ENCODE results near the gene BICC1.

BICC1 gene, protein sequence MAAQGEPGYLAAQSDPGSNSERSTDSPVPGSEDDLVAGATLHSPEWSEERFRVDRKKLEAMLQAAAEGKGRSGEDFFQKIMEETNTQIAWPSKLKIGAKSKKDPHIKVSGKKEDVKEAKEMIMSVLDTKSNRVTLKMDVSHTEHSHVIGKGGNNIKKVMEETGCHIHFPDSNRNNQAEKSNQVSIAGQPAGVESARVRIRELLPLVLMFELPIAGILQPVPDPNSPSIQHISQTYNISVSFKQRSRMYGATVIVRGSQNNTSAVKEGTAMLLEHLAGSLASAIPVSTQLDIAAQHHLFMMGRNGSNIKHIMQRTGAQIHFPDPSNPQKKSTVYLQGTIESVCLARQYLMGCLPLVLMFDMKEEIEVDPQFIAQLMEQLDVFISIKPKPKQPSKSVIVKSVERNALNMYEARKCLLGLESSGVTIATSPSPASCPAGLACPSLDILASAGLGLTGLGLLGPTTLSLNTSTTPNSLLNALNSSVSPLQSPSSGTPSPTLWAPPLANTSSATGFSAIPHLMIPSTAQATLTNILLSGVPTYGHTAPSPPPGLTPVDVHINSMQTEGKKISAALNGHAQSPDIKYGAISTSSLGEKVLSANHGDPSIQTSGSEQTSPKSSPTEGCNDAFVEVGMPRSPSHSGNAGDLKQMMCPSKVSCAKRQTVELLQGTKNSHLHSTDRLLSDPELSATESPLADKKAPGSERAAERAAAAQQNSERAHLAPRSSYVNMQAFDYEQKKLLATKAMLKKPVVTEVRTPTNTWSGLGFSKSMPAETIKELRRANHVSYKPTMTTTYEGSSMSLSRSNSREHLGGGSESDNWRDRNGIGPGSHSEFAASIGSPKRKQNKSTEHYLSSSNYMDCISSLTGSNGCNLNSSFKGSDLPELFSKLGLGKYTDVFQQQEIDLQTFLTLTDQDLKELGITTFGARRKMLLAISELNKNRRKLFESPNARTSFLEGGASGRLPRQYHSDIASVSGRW

DNA sequence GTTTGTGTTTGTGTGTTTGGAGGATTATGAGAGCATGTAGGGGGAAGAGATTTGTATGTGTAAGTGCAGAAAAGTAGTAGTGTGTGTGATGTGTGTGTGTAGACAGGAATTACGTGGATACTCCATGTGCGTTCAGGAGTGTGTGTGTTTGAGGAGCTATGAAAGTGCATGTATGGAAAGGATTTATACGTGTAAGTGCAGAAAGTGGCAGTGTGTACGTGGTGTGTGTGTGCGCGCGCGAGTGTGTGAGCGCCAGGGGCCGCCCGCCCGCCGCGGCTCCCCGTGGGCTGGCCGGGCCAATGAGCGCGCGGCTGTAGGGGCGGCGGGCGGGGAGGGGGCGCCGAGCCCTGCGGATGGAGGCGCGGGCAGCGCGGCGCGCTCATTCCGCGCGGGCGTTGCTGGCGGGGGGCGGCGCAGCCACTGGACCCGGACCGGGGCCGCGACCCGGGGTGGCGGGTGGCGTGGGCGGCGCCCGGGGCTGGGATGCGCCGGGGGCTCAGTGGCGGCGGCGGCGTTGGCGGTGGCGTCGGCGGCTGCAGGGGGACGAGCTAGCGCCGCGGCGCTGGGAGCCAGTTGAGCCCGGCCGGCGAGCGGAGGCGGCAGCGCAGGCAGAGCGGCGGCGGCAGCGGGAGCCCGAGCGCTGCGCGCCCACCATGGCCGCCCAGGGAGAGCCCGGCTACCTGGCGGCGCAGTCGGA lies at the start of gene BICC1:
BICC1 (plus strand) TSS at position 382 of the 697 bp plus-strand sequence; CDS start at position 654, 272 bp downstream.
- Histone ChIP-seq H3K9me3 (ENCODE audit: control insufficient read depth, insufficient read depth, low read length) (no peaks in the 10 kb centered on the region), H3K36me3 (ENCODE audit: insufficient read depth, low read length) (no peaks in the 10 kb centered on the region), H3K9ac (ENCODE audit: low read depth, low read length) (peak within 1 kb of the TSS; percentile 74), H3K4me1 (ENCODE audit: insufficient read depth, low read length) (peaks cover 4% of the 10 kb centered on the region; the same call in 1 of the 2 replicates)

DNA sequence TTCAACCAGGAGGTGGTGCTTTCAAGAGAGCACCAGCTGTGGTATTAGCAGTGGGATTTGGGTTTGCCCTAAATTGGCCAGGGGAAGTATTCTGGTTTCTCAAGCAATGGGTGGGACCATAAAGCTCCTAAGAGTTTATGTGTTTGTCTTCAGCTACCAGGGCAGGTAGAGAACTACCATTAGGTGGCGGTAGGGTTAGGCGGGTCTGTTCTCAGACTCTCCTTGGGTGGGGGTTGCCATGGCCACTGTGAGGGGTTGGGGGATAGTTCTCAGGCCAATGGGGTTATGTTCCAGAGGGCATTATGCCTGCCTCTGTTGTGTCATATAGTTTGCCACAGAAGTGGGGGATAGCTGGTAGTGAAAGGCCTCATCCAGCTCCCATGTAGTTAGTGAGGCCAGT lies 47.7 kb upstream of the BICC1 start:
- H3K9me3 ChIP-seq (ENCODE audit: control insufficient read depth, insufficient read depth, low read length), result no peaks in the 10 kb centered on the region; the same call in 1 of the 2 replicates
- no peaks in the 10 kb centered on the region for H3K4me1 ChIP-seq (ENCODE audit: insufficient read depth, low read length)

DNA sequence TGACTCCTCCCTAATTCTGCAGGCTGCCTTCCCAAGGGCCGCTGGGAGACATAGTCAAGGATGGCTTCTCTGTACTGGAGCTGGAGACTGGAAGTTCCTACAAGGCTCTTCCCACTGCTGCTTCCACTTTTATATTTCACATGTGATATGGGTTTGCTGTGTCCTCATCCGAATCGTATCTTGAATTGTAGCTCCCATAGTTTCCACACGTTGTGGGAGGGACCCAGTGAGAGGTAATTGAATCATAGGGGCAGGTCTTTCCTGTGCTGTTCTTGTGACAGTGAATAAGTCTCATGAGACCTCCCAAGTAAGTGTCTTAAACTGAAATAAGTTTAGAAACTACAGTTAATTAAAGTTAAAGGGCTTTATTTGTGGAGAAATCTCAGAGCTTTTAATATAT lies 47.0 kb upstream of the BICC1 start:
- H3K9me3 ChIP-seq (ENCODE audit: control insufficient read depth, insufficient read depth, low read length), result no peaks in the 10 kb centered on the region; the same call in 1 of the 2 replicates
- H3K4me1 ChIP-seq (ENCODE audit: insufficient read depth, low read length), result no peaks in the 10 kb centered on the region

More for the DNA sequence above, 47.7 kb upstream of the BICC1 start:
- no peak overlapping the region for H3K9ac ChIP-seq (ENCODE audit: low read depth, low read length)
- H3K36me3 ChIP-seq (ENCODE audit: insufficient read depth, low read length), result no peaks in the 10 kb centered on the region

DNA sequence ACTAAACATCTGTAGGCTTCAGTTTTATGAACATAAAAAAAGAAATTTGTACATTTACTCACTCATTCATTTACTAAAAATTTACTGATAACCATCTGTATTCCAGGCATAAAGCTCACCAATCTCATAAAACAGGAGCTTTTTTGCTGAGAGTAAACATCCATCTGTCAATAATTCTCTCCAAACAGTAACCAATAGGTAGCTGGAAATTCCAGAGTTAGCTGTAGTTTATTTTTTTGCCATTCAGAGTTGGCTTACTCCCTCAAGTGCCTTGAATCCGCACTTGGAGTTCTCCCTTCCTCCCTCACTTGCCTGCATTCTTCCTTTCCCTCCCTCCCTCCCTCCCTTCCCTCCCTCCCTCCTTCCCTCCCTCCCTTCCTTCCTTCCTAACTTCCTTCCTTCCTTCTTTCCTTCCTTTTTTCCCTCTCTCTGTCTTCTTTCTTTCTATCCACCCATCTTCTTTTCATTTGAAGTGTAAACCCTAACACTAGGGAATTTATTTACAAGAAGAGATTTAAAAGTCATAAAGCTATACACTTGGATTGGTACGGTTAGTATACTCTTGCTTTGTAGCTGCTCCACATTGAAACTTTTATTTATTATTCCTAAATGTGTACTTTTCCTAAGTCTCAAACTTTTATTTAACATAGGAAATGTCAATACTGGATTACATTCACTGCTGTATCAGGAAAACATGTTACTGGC lies 44.6 kb upstream of the BICC1 start:
- H3K4me1 ChIP-seq (ENCODE audit: insufficient read depth, low read length), result no peaks in the 10 kb centered on the region
- no peaks in the 10 kb centered on the region for H3K36me3 ChIP-seq (ENCODE audit: insufficient read depth, low read length)
- no peak overlapping the region for H3K9ac ChIP-seq (ENCODE audit: low read depth, low read length)
- no peaks in the 10 kb centered on the region for H3K9me3 ChIP-seq (ENCODE audit: control insufficient read depth, insufficient read depth, low read length)

More for the DNA sequence above, 47.0 kb upstream of the BICC1 start:
- Histone ChIP-seq H3K9ac (ENCODE audit: low read depth, low read length) (no peak overlapping the region), H3K36me3 (ENCODE audit: insufficient read depth, low read length) (no peaks in the 10 kb centered on the region)

DNA sequence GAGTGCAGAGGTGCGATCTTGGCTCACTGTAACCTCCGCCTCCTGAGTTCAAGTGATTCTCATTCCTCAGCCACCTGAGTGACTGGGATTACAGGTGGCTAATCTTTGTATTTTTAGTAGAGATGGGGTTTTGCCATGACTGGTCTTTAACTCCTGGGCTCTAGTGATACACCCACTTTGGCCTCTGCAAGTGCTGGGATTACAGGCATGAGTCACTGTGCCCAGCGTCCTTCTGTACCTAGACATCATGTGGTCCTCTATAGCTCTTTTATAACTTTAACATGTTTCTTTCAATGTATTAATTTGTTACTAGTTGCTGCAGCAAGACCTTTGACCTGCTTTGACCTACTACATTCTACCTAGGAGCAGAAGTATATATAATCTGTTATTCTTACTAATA lies 38.7 kb upstream of the BICC1 start:
- Histone ChIP-seq H3K36me3 (ENCODE audit: insufficient read depth, low read length) (no peaks in the 10 kb centered on the region), H3K4me1 (ENCODE audit: insufficient read depth, low read length) (peaks cover 25% of the 10 kb centered on the region), H3K9me3 (ENCODE audit: control insufficient read depth, insufficient read depth, low read length) (no peaks in the 10 kb centered on the region), H3K9ac (ENCODE audit: low read depth, low read length) (no peak overlapping the region)

DNA sequence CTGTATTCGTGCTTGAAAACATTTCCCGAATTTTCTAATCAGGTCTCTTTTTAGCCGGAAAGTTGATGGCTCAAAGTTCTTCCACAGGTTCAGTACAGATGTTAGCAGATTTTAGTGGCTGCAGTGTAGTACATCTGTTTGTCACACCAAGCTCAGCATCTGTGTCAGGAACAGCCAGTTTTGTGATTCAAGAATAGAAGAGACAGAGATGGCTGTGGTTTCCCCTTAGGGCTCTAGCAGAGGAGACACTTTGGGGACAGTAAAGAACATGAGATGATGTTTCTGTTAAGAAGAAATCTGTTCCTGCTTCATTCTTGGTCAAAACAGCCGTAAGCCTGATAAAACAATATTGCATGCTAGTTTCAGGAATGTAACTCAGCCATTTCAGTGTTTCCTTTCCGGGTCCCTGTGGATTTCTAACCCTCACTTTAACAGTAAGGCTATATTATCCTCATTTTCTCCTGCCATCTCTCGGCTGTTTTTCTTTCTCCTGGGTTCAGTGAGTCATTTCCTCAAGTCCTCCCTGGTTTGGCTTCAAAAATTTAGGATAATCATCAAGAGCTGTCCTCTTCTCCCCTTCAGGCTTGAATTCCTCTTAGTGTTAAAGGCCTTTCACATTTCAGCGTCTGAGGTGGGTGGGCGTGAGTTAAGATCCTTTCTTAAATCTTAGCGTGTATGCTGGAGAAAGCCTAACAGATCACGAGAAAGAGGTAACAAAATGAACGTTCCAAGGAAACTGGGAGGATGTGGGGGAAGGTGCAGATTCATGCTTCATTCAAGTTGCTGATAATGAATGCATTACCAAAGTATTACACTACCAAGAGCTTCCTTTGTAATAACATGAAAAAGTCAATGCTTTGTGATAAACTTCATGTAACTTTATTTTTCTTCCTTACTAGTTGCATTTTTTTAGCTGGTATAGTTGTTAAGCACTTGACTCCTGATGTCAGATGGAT lies 37.1 kb upstream of the BICC1 start:
- Histone ChIP-seq H3K36me3 (ENCODE audit: insufficient read depth, low read length) (no peaks in the 10 kb centered on the region), H3K9ac (ENCODE audit: low read depth, low read length) (no peak overlapping the region), H3K9me3 (ENCODE audit: control insufficient read depth, insufficient read depth, low read length) (no peaks in the 10 kb centered on the region), H3K4me1 (ENCODE audit: insufficient read depth, low read length) (peaks cover 25% of the 10 kb centered on the region)

DNA sequence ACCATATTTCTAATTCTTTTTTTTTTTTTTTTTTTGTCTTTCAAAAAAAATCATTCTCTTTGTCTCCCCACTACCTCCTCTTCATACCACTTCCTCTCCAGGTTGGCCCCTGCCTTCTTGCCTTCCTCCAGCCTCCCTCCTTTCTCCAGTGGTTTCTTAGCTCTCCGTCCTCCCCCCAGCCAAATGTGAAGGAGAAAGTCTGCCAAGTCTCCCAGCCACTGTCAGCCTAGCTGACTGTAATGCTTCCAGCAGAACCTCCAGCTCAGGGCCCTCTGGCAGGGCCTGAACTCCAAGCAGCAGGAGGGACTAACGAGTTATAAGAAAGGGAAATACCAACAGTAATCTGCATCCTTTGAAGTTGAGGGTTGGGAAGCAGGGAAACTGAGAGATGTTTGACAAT lies 35.5 kb upstream of the BICC1 start:
- Histone ChIP-seq H3K9me3 (ENCODE audit: control insufficient read depth, insufficient read depth, low read length) (no peaks in the 10 kb centered on the region), H3K4me1 (ENCODE audit: insufficient read depth, low read length) (peaks cover 25% of the 10 kb centered on the region), H3K36me3 (ENCODE audit: insufficient read depth, low read length) (no peaks in the 10 kb centered on the region), H3K9ac (ENCODE audit: low read depth, low read length) (no peak overlapping the region)

DNA sequence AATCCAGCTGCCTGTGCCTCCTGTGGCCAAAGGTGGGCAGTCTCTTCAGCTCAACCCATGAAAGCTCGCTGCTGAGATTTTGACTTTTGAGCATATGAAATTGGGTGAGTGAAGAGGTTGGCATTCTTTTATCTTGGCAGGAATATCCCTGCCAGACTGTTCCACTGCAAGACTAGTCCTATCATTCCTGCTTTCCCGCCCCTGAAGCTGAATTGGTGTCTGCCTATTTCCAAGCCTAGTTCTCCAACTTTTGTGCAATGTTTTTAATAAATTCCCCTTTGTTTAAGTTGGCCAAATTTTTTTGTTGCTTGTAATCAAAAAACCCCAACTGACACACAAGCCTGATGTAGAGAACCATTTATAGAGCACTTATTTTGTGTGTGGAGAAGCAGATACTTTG lies 34.8 kb upstream of the BICC1 start:
- Histone ChIP-seq H3K9me3 (ENCODE audit: control insufficient read depth, insufficient read depth, low read length) (no peaks in the 10 kb centered on the region), H3K4me1 (ENCODE audit: insufficient read depth, low read length) (peaks cover 25% of the 10 kb centered on the region), H3K36me3 (ENCODE audit: insufficient read depth, low read length) (no peaks in the 10 kb centered on the region), H3K9ac (ENCODE audit: low read depth, low read length) (no peak overlapping the region)

DNA sequence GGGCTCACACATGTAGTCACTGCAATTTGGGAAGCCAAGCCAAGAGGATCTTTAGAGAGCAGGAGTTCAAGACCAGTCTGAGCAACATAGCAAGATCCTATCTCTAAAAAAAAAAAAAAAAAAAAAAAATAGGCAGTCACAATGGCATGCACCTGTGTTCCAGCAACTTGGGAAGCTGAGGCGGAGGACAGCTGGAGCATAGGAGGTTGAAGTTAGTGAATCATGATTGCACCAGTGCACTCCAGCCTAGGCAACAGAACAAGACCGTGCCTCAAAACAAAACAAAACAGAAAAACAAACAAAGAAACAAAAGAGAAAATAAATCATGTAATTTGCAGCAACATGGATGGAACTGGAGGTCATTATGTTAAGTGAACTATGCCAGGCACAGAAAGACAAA lies 33.6 kb upstream of the BICC1 start:
- H3K4me1 ChIP-seq (ENCODE audit: insufficient read depth, low read length), result peaks cover 25% of the 10 kb centered on the region
- no peaks in the 10 kb centered on the region for H3K9me3 ChIP-seq (ENCODE audit: control insufficient read depth, insufficient read depth, low read length)
- no peak overlapping the region for H3K9ac ChIP-seq (ENCODE audit: low read depth, low read length)
- no peaks in the 10 kb centered on the region for H3K36me3 ChIP-seq (ENCODE audit: insufficient read depth, low read length)

DNA sequence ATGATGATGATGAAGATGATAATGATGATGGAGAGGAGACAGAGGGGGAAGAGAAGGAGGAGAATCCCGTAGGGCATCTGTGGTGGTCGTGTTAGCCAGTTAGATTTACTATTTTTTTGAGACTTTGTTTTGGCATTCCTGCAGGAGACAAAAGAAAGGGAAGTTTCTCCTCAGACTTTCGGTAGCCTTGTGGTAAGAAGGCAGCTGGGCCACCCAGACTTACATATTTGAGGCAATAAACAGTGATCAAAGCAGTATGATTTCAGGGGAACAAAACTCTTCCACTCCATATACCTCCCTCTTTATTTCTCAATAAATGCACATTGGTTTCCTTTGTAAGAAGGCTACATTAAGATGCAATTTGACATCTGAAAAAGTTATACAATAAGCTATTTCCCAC lies 32.4 kb upstream of the BICC1 start:
- Histone ChIP-seq H3K9ac (ENCODE audit: low read depth, low read length) (no peak overlapping the region), H3K36me3 (ENCODE audit: insufficient read depth, low read length) (no peaks in the 10 kb centered on the region), H3K4me1 (ENCODE audit: insufficient read depth, low read length) (peaks cover 22% of the 10 kb centered on the region), H3K9me3 (ENCODE audit: control insufficient read depth, insufficient read depth, low read length) (no peaks in the 10 kb centered on the region)

DNA sequence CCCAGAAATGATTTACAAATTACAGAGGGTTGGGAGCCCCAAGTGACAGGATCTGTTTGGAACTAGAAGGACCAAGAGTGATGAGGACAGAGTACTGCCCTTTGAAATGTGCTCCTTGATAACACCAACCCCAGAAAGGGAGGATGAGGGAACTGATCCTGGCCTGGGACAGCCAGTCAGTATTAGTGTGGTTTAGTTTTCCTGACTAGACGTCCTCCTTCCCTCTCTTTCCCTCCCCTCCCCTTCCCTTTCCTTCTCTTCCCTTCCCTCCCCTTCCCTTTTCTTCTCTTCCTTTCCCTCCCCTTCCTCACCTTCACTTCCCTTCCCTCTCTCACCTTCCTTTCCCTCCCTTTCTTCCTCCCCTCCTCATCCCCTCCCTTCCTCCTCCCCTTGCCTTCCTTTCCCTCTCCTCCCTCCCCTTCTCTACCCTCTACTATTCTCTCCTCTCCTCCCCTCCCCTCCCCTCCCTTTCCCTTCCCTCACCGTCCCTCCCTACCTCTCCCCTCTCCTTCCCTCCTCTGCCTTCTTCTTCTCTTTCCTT lies 31.0 kb upstream of the BICC1 start:
- H3K4me1 ChIP-seq (ENCODE audit: insufficient read depth, low read length), result peaks cover 9% of the 10 kb centered on the region; the same call in 1 of the 2 replicates
- H3K9me3 ChIP-seq (ENCODE audit: control insufficient read depth, insufficient read depth, low read length), result no peaks in the 10 kb centered on the region
- H3K9ac ChIP-seq (ENCODE audit: low read depth, low read length), result no peak overlapping the region
- no peaks in the 10 kb centered on the region for H3K36me3 ChIP-seq (ENCODE audit: insufficient read depth, low read length)

DNA sequence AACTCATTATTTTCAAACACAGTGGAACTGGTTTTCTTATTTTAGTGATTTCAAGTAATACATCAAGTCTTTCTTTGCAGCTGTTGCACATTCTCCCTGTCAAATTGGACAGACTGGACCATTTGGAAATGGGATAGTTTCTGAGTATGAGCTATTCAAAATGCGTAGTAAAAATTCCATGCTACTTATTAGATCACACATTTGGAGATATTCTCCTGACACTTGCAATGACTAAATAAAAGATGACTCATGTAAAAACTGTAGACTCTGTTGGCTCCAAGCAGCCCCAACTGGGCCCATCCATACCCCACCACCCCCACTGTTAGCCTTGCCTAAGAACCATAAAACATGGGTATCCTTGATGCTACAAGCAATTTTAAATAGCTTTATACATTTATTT lies 25.9 kb upstream of the BICC1 start:
- no peak overlapping the region for H3K9ac ChIP-seq (ENCODE audit: low read depth, low read length)
- H3K4me1 ChIP-seq (ENCODE audit: insufficient read depth, low read length), result no peaks in the 10 kb centered on the region
- H3K9me3 ChIP-seq (ENCODE audit: control insufficient read depth, insufficient read depth, low read length), result no peaks in the 10 kb centered on the region
- H3K36me3 ChIP-seq (ENCODE audit: insufficient read depth, low read length), result no peaks in the 10 kb centered on the region

DNA sequence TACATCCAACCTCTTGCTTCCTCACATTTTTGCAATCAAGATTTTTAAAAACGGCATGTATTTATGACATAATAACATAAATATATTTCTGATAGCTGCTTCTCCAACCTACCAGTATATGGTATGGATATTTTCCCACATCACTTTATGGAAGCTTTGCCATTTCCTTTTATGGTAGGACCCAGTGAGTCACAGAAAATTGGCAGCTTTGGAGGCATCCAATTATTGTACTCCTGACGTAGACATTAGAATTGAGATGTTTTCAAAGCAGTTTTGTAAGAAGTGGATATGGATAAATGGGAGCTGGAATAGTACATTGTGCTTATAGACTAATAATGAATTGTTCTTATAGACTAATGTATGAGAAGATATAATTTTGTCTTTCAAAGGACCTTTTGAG lies 23.8 kb upstream of the BICC1 start:
- H3K9me3 ChIP-seq (ENCODE audit: control insufficient read depth, insufficient read depth, low read length), result no peaks in the 10 kb centered on the region
- H3K36me3 ChIP-seq (ENCODE audit: insufficient read depth, low read length), result no peaks in the 10 kb centered on the region
- H3K9ac ChIP-seq (ENCODE audit: low read depth, low read length), result no peak overlapping the region
- H3K4me1 ChIP-seq (ENCODE audit: insufficient read depth, low read length), result no peaks in the 10 kb centered on the region

All from ES-I3 (cell line).